ENCODE results near the gene SH3RF1. TPM values are rescaled to one million over a fixed set of nuclear protein-coding genes. Genes with fewer than 3 reads are reported as not detected.

SH3RF1 gene
- polyA plus RNA-seq, 1 donor, result 30.1 TPM

- DNase-seq, result no peak
Observed at GRCh38 chr4:169070071-169070894, 200.5 kb downstream of the SH3RF1 start.

GRCh38 chr4:169068423-169068822, 202.3 kb downstream of the SH3RF1 start:
- DNase-seq, result no peak

- no peak for DNase-seq
Observed at GRCh38 chr4:169066934-169067333, 203.8 kb downstream of the SH3RF1 start.

GRCh38 chr4:169064296-169064695, 206.5 kb downstream of the SH3RF1 start:
- no peak for DNase-seq

- no peak for DNase-seq
Observed at GRCh38 chr4:169063441-169063840, 207.3 kb downstream of the SH3RF1 start.

- DNase-seq, result no peak
Observed at GRCh38 chr4:169062897-169063244, 207.9 kb downstream of the SH3RF1 start.

- DNase-seq, result no peak
Observed at GRCh38 chr4:169061386-169061785, 209.4 kb downstream of the SH3RF1 start.

- no peak for DNase-seq
Observed at GRCh38 chr4:169060391-169061091, 210.2 kb downstream of the SH3RF1 start.

GRCh38 chr4:169059306-169060211, 211.2 kb downstream of the SH3RF1 start:
- DNase-seq, result no peak

GRCh38 chr4:169058312-169058711, 212.4 kb downstream of the SH3RF1 start:
- DNase-seq, result no peak

- DNase-seq, result no peak
Observed at GRCh38 chr4:169054879-169055278, 215.9 kb downstream of the SH3RF1 start.

GRCh38 chr4:169052594-169052945, 218.2 kb downstream of the SH3RF1 start:
- no peak for DNase-seq

GRCh38 chr4:169051761-169052593, 218.8 kb downstream of the SH3RF1 start:
- no peak for DNase-seq

GRCh38 chr4:169050881-169051760, 219.6 kb downstream of the SH3RF1 start:
- DNase-seq, result no peak

- no peak for DNase-seq
Observed at GRCh38 chr4:169050284-169050683, 220.5 kb downstream of the SH3RF1 start.

- no peak for DNase-seq
Observed at GRCh38 chr4:169048868-169049414, 221.8 kb downstream of the SH3RF1 start.

- DNase-seq, result no peak
Observed at GRCh38 chr4:169047956-169048355, 222.8 kb downstream of the SH3RF1 start.

GRCh38 chr4:169045862-169046584, 224.7 kb downstream of the SH3RF1 start:
- DNase-seq, result no peak

- no peak for DNase-seq
Observed at GRCh38 chr4:169044714-169045447, 225.9 kb downstream of the SH3RF1 start.

Data from left kidney (tissue), 2 donors.